Measurements from ENCODE around the gene MED13L.

DNA sequence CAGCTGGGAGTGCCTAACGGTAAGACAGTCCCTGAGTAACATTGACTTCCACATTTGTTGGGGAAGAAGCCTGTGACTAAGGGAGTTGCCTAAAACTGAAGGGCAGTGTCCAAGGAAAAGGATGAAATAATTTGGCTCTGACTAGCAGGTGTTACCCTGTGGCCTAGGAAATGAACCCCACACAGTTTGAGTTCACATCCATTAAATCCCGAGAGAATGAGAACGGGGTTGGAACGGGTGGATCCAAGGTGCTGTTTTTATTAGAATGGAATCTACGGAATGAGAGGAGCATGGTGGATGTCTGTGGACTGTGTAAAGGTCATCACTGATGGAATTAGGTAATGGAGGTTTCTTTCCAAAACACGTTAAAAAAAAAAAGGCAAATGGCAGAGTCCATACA is 324.0 kb downstream of the MED13L start:
- TF ChIP-seq, protein P1, sequence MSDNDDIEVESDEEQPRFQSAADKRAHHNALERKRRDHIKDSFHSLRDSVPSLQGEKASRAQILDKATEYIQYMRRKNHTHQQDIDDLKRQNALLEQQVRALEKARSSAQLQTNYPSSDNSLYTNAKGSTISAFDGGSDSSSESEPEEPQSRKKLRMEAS (IDR thresholded peaks at IDR 0.05), result no peak
- TF ChIP-seq SP1 (IDR thresholded peaks at IDR 0.05), result no peak
- no peak for TF ChIP-seq ATF3 (IDR thresholded peaks at IDR 0.05)
- TF ChIP-seq CTCF (IDR thresholded peaks at IDR 0.05; ENCODE audit: low read depth, low read length, missing input control), result no peak
- no peak for TF ChIP-seq REST (IDR thresholded peaks at IDR 0.05)
- no peak for TF ChIP-seq FOXA1 (IDR thresholded peaks at IDR 0.05)
- no peak for TF ChIP-seq JUND (IDR thresholded peaks at IDR 0.05)
- peak; percentile 41 for TF ChIP-seq YY1 (IDR thresholded peaks at IDR 0.05)
- TF ChIP-seq NR2F2 (IDR thresholded peaks at IDR 0.05), result no peak
